MM.1S (cell line): ENCODE data around the gene C1orf146.

ENCODE experiments used
- CTCF ChIP-seq: fragments of 300-600 bp; sonication (generic); IDR thresholded peaks from 2 replicates; pipeline ENCODE4 v1.5.1; 2016; ENCODE audit warnings: antibody characterized with exemption, low read length, mixed read lengths
- EZH2phosphoT487 ChIP-seq: fragments of 300-600 bp; sonication (generic); IDR thresholded peaks from 2 replicates; pipeline ENCODE4 v1.6.1; 2018; ENCODE audit warnings: antibody characterized with exemption, low read length

GRCh38 chr1:92259350-92259749, 41.6 kb downstream of the C1orf146 start:
- TF ChIP-seq CTCF: no peak
- TF ChIP-seq EZH2phosphoT487: no peak
